ENCODE data around the gene CCDC88B. TPM values are rescaled to one million over a fixed set of nuclear protein-coding genes. Genes with fewer than 3 reads are reported as not detected.

Gene CCDC88B
- total and polyA plus RNA-seq, 9 of the 15 experiments (the other 6 are each of a cell fraction or from before 2014, with no cell fraction given): 0.13 to 18.1 (median 7.9) TPM

GRCh38 chr11:64304316-64305072 lies 35.5 kb upstream of the CCDC88B start (continued):
- peak in 1 of 2 experiments; percentile 34; a peak in 1 of 4 replicates for TF ChIP-seq ZMIZ1 (IDR thresholded peaks at IDR 0.05; ENCODE audit: low read depth in 2 of 2, low read length in 2 of 2)
- TF ChIP-seq ESRRB (CRISPR knock-in tag; IDR thresholded peaks at IDR 0.05; ENCODE audit: borderline replicate concordance): no peak
- TF ChIP-seq CBX3 (IDR thresholded peaks at IDR 0.05; ENCODE audit: borderline replicate concordance in 1 of 2, low read length in 2 of 2): no peak
- TF ChIP-seq DACH1 (IDR thresholded peaks at IDR 0.05; ENCODE audit: partially characterized antibody): peak; percentile 65
- TF ChIP-seq ZNF79 (CRISPR knock-in tag; IDR thresholded peaks at IDR 0.05; ENCODE audit: low read depth): no peak
- no peak for TF ChIP-seq HES1 (IDR thresholded peaks at IDR 0.05; ENCODE audit: low read depth)
- peak; percentile 89 for TF ChIP-seq TFAP4 (CRISPR knock-in tag; IDR thresholded peaks at IDR 0.05; ENCODE audit: borderline replicate concordance)
- no peak for TF ChIP-seq ZNF512 (tag; IDR thresholded peaks at IDR 0.05)
- TF ChIP-seq LARP7 (IDR thresholded peaks at IDR 0.05): no peak
- TF ChIP-seq PHF8 (IDR thresholded peaks at IDR 0.05; ENCODE audit: borderline replicate concordance, low read length): peak; percentile 61
- TF ChIP-seq ZNF778 (CRISPR knock-in tag; IDR thresholded peaks at IDR 0.05): no peak
- TF ChIP-seq PRMT5 (CRISPR knock-in tag; IDR thresholded peaks at IDR 0.05): no peak
- TF ChIP-seq YY1 (IDR thresholded peaks at IDR 0.05; ENCODE audit: borderline replicate concordance in 1 of 3, control insufficient read depth in 1 of 3, extremely low read depth in 1 of 3, insufficient read depth in 3 of 3, insufficient read length in 1 of 3, insufficient replicate concordance in 2 of 3, low read depth in 1 of 3, low read length in 2 of 3): peak in 1 of 3 experiments; percentile 7
- no peak for TF ChIP-seq LCOR (CRISPR knock-in tag; IDR thresholded peaks at IDR 0.05)
- TF ChIP-seq ZNF24 (IDR thresholded peaks at IDR 0.05): peak; percentile 28; the same call in 1 of the 2 replicates
- no peak for TF ChIP-seq BRF1 (IDR thresholded peaks at IDR 0.05; ENCODE audit: borderline replicate concordance, extremely low read depth, insufficient read length)
